ENCODE measurements around the gene SEC61G. TPM values are rescaled to one million over a fixed set of nuclear protein-coding genes. Genes with fewer than 3 reads are reported as not detected.

The SEC61G gene
- 162 and 618 TPM in 2 replicates for total RNA-seq

DNA sequence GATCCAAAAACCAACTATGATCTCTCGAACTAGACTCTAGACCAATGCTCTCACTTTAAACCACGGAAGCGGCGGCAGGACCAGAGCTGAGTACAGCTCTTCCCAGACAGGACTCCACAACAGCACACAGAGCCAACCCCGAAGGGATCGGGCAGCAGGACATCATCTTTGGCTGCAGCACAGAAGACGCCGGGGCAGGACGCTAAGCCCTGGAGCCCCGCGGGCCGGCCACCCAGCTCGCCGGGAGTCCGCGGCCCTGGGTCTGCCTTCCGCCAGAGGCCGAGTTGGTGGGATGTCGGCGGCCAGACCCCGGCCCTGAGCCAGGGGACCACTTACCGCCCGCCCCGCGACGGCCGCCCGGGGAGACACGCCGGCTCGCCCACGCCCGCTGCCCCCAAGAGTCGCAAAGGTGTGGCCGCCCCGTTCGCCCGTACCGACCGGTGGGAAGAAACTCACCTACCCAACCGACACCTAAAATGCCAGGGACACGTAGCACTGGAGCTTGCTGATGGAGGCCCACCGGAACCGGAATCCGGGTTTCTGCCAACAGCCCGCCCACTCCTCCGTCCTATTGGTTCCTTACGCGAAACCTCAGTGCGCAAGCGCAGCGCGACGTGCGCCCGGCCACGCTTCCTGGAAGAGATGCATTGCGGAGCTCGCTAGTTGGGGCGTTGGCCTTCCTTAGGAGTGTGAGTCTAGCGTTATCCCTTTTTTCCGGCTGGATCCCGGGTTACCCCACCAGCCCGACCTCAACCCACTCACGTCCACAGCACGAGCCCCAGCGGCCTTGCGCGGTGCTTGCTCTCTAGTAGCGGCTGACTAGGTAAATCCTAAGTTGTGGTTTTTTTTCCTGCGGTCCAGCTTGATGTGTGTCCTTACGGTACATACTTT, at the start of gene SEC61G:
Gene SEC61G, minus strand, starts transcription at position 510 of the 891 bp plus-strand sequence. CDS start 1,623 bp downstream, outside the sequence.
- DNase-seq = peak; percentile 98

DNA sequence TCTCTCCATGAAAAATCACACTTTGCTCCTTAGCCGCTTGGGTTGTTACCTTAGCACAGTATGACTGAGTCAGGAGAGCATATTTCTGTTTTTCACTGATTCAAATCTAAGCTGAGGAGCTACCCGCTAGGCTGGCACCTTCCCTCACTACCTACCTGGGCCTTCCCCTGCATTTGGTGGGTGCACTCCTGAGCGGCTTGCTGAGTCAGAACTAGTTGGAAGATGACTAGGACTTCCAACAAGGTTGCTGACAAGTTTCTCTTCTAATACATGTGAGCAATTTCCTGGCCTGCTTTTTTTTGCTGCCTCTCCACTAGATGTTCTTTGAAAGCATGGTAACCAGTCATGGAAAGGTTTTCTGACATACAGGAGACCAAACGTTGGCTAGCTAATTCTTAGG, 43.8 kb upstream of the SEC61G start:
- DNase-seq = no peak

DNA sequence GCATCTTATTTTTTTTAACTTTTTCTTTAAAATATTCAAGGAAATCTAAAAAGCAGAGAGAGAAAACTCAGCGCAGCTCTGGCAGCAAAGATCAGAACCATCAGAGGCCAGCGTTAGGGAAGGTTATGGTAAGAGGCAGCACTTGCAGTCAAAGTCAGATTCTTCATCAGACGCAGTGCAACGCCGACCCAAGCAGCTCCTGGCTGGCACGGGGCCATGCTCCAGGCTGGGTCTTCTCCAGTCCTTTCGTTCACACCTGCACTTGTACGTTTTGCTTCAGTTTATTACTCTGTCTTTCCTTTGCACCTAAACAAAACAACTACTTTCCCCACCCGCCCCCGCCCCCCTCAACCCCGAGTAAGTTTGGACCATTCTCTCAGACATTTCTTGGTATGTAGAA, 43.1 kb upstream of the SEC61G start:
- no peak for DNase-seq

DNA sequence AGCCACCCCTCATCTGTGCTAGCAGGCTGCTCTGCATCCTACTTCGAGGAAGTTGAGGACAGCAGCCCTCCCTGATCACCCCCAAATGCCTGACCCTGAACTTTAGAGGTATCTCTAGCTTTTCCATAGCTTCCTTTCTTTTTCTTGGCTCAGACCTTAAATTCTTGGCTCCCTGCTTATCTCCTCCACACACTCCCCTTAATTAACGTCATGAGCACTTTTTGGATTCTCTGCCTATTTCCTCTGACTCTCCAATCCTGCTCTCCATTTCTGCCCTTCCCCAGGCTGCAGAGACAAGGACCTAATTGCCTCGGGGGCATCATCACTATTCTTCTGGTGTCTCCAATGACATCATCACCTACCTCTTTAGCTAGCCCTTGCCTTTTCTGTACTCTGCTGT, 40.8 kb upstream of the SEC61G start:
- no peak for DNase-seq

DNA sequence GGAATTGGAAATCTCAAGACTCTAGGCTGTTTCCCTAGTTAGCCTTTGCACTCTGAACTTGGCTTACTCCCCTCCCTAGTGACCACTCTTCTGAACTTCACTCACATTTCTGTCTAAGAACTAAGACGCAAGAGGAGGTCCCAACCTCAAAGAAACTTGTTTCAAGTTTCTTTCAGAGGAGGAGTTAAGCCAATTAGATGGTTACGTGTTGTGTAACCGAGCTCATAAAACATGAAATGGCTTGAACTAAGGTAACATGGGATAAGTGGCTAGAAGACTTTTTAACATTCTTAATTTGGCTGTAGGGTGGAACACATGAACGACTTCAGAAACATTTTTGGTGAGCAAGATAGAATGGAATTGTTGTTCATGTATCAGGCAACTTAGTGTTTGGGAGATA, 39.5 kb upstream of the SEC61G start:
- no peak for DNase-seq

DNA sequence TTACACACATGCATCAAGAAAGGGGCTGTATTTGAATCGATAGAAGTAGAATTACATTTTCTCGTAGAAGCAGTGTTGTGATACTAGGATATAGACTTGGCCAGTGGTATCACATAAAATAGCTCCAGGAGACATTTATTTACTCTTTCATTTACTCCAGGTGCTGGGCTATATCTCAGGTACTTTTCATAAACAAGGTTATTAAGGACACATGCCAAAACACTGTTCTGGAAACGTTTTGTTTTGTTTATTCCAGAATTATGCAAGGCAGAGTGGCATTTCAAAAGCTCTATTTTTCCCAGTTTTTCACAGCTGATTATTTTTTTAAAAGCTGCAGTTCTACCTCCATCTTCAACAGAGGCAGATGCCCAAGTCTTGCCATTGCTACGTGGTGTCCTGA, 37.8 kb upstream of the SEC61G start:
- no peak for DNase-seq

DNA sequence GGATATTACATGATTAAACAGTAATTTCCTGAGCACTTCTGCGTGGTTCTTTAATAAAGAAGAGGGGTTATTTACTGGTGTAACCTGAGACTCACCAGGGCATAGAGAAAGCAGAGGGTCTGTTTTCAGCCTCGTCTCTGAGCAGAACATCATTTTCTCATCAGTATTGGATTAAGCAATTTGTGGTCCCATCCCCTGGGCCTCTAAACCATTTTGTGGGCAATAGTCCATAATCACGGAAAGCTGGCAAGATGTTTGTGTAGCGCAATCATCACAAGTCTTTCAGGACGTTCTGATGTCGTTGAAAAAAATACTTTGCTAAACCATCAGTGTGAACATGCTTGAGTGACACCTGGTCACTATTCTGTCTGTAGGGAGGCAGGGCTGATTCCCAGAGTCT, 37.1 kb upstream of the SEC61G start:
- no peak for DNase-seq

DNA sequence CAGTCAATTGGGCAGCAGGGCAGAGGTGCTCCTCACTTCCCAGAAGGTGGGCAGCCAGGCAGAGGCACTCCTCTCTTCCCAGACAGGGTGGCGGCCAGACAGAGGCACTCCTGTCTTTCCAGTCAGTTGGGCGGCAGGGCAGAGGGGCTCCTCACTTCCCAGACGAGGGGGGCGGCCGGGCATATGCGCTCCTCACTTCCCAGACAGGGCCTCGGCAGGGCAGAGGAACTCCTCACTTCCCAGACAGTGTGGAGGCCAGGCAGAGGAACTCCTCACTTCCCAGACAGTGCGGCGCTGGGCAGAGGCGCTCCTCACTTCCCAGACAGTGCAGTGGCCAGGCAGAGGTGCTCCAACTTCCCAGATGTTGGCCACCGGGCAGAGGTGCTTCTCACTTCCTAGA, 33.4 kb upstream of the SEC61G start:
- DNase-seq = no peak

DNA sequence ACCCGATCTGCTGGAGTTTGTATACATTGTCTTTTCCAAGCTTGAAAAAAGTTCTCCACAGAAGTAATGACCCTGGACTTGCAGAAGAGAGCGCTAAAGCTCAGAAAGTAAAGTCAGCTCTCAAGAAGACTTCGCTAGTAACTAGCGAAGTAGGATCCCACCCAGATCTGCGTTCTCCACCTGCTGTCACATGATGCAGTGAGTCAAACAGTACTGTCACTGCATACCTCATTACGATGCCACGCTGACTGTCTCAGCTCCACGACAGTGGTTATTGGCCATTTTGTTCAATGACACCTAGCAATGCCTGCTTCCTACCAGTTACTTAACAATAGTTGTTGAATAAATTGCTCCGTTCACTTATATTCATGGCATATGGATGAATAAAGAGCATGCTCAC, 29.7 kb upstream of the SEC61G start:
- peak; percentile 79 for DNase-seq

DNA sequence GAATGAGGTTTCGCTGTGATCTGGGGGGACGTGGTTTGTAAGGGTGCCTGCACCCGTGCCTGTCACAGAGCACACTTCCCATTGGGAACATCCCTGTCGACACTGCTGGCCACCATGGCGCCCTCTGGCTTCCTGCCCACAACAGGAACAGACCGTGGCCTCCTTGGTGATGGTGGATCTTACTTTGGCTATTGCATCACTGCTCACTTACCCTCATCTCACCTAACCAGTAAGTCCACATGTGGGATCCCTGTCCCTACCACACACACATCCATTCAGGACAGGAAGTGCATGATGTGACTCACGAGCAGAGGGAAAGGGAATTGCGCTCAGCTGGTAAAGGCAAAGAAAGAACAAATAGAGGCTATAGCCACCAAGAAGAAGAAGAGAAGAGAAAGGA, 26.2 kb upstream of the SEC61G start:
- DNase-seq = no peak

DNA sequence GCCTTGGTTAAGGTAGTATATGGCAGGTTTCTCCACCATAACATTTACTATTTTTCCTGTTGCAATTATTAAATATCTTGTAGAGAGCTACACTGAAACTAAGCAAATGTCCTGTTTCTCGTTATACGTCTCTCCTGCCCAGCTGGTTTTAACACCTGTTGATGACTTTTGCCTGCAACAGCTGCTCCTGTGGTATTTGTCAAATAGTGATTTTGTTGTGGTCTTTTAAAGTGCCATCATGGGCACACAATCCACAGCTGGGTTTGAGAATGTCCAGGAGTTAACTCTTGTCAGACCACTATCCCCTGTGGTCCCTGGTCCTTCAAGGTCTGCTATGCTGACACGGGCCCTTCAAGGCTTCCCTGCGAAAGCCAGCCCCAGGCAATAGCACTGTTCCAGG, 24.9 kb upstream of the SEC61G start:
- DNase-seq = no peak

DNA sequence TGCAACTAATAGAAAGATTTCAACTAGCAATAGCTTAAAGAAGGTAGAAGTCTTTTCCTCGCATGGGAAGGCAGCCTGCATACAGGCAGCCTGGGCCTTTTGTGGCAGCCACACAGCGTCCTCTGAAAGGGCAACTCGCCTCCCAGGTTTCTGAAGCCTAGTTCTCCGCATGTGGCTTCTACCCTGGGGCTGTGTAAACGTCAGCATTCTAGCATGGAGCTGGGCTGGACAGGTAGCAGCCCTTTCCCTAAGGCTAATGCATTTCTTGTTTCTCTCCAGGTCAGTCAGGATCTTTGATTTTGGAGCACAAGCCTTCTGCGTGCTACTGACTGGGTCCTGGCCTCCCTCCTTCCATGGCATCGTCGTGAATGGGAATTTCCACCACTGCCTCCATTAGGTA, 23.8 kb upstream of the SEC61G start:
- DNase-seq = no peak

DNA sequence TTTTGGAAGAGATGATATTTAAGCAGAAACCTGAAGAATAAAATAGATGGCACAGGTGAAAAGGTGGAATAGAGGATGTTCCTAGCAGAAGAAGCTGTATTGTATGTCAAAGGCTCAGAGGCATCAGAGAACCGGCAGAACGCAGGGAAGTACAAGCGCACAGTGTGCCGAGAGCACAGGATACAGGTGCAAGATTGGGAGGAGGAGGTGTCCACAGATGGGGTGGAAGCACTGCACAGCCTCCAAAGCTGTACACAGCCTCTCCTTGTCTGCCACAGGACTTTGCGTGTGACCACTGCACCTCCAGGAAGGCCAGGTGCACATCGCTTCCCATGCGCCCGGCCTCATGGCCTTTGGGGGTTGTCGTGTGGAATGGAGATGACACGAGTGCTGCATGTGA, 23.3 kb upstream of the SEC61G start:
- no peak for DNase-seq

DNA sequence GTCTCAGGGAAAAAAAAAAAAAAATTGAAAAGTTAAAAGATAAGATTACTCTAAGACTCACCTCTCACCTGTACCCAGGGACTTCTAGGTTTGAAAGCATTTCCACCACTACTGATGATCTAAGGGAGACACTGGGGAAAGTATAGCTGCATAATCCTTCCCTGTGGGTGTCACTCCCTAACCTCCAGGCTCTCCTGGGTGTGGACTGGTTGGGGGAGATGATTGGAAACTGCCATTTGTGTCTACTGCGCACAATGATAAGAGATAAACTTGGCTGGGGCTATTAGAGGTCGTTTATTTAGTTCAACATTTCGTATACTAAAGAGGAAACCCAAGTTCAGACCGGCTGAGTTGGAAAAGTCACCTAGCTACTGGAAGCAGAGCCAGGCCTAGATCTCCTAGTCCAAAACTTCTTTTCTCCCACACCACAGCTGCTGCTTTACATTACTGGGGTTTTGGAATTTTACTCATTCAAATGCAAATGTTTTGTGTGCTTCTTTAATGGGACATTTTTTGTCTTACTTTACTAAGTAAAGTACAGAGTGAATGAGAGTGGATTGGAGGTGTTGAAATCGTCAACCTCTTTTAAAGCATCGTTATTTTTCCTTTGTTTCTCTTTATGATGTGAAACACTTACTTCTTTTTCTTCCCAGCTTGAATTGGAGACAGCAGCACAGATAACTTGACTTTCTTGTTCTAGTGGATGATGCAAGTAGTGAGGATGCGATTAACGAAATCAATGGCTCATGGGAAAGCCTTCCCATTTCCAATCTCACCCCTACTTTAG, 22.3 kb upstream of the SEC61G start:
- no peak for DNase-seq

DNA sequence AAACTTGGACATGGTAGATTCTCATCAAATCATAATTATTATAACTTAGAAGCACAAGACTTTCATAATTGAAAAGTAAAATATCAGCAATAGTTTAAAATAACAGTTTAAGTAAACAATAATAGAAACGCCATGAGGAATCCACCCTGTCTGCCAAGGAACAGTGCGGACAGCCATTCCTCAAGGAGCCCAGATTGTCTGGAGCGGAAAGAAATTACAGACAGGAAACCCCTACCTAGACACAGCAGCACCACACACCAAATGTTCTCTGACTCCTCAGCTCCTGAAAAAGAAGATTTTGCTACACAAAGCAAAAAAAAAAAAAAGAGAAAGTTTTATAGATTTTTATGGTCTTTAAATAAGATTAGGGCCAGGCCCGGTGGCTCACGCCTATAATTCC, 21.5 kb upstream of the SEC61G start:
- no peak for DNase-seq

DNA sequence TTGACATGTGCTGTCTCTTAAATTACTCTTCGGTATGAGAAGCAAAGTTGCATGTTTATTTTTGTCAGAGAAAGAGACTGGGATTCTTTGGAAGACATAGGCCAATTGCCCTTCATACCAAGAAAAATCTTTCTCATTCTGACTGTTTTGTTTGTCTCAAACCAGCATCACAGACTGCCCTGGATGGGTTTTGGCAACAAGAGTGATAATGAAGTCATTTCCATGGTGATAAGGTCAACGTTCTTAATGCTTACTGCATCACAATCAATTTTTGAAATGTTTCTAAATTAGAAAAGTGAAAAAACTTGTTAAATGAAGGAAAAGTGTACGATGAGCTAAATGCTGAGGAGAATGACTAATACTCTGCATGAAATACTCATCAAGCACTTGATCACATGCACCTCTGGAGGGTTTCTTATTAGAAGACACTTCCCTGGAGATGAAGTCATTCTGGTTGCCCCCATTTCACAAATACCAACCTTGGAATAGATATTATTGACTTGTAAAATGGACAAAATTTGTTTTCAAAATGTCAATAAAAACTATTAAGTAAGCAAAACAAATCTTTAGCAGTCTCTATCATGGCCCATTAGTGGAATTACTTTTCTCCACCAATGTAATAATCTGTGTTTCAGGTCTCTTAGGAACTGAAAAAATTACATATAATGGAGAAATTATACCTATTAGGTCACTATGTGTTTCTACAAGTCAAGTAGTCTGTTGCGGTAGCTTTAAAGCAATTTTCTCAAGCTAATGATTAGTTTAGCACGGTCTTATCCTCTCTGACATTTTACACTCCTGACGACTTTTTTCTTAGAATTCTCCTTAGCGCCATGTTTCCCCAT, 19.9 kb upstream of the SEC61G start:
- DNase-seq = no peak

DNA sequence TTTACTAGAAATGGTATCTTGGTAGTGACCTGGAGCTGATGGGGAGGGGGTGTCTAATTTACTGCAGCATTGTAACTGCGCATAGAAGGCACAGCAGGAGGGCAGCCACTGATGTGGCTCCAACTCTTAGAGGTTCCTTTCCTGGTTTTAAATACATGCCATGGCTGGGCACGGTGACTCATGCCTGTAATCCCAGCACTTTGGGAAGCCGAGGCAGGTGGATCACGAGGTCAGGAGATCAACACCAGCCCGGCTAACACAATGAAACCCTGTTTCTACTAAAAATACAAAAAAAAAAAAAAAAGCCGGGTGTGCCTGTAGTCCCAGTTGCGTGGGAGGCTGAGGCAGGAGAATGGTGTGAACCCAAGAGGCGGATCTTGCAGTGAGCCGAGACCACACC, 19.2 kb upstream of the SEC61G start:
- no peak for DNase-seq

DNA sequence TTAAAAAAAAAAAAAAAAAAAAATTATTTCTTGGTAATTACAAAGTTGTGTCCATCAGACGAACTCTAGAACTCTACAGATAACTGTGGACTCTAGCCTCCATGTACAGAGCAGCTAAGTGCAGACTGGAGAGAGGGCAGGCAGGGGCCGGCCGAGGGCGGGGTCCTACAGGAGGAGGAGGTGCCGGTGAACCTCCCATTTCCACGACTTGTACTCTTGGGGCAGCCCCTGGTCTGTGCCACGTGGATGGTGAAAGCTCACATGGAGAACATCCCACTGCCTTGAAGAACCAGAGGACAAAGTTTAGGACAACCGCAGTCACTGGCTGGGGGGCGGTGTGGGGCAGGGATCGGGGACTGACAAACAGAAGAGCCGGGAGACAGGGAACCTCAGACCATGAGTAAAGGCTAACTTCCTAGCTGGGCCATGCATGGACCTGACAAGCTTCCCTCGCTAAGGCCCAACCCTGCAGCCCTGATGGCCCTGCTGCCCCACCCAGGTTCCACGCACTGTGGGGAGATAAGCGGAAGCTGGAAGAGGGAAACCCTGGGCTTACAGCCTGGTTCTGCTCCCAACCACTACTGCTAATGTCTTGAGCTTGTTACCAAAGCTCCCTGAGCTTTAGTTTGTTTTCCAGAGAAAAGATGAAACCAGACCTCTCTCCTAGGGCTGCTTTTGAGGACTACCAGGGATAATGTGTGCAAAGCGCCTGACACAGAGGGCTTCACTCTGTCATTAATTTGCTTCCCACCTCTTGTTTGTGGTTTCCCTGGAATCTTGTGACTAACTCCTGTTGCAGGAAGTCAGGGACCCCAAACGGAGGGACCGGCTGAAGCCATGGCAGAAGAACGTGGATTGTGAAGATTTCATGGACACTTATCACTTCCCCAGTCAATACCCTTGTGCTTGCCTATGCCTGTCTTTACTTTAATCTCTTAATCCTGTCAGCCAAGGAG, 16.1 kb upstream of the SEC61G start:
- no peak for DNase-seq

DNA sequence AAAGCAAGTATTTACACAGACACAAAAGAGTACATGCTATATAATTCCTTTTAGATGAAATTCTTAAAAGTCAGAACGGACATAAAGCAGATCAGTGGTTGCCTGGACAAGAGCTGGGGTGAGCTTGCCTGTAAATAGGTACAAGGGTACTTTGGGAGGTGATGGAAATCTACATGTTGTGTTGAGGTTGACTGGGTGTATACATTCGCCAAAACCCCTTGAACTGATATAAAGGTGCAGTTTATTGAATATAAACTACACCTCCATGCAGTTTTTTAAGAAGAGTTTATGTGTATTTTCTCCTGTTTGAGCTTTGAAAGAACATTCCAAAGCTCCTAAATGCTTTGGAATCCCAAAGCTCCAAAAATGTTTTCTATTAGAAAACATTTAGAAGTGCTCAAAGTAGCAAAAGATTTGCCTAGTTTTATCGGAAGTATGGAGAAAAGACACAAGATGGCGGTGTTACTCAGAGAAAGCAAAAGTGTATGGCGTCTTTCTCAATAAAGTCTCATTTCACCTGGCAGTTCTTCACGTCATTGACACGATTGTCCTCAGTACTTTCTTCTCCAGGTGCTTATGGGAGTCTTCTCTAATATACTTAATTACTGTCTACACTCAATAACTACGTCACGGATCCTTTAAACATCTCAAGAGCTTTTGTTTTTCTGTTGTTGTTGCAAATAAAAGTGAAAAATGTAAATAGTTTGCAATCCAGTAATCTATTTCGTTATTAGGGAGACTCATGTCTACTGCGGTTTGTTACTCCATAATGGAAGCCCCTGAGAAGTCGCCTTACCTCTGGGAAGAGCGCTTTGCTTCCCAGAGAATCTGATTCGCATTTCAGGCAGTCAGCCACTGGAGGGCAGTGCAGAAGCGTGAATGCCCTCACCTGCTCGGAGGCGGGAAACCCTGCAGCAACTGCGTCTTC, 14.7 kb upstream of the SEC61G start:
- DNase-seq = peak; percentile 89

DNA sequence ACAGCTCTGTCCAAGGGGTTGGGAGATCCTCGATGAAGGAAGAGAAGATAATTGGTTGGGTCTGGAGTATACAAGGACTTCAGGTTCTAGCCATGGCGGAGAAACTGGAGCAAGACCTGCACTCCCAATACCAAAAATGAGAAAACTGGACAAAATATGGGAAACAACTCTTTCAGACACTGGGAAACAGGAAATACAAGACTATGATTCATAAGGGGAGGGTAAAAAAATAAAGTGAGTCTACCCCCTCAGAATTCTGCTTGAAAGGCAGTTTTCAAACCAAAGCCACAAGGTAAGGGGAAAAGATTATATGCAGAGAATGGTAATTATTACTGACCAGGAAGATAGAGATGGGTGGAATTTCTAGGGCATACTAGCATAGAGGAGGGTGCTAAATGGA, 10.2 kb upstream of the SEC61G start:
- no peak for DNase-seq

DNA sequence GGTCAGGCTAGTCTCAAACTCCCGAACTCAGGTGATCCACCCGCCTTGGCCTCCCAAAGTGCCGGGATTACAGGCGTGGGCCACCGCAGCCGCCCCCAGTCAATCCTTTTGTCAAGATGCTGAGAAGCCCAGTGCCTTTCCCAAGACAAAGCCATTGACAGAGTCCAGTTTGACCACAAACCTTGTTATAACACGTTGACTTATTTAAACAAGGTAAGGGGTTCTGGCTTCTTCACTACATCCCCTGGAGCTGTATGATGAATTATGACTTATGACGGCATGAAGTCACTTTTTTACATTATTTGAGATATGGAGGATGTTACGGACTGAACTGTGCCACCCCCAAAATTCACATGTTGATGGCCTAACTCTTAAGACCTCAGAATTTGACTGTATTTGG, 5.8 kb upstream of the SEC61G start:
- no peak for DNase-seq
